Activated T-cell treated with anti-CD3 and anti-CD28 coated beads for 48 hours (primary cell): ENCODE data around the gene CPA5.
"Not testable (repeated sequence)": the region's sequence is repeated elsewhere in the genome, so short reads cannot be mapped to it uniquely, and the experiment has no call there.

Source experiments
- DNase-seq: peaks from one replicate; pipeline ENCODE4 v3.0.0-alpha.2; 2020; ENCODE audit warnings: low read depth

The CPA5 gene

GRCh38 chr7:130359276-130359857 is 14.8 kb downstream of the CPA5 start:
- no peak for DNase-seq

- DNase-seq, result no peak
Measured at GRCh38 chr7:130360518-130360917, 15.9 kb downstream of the CPA5 start.

- DNase-seq, result no peak
Measured at GRCh38 chr7:130361681-130362080, 17.1 kb downstream of the CPA5 start.

GRCh38 chr7:130362251-130362816 is 17.7 kb downstream of the CPA5 start:
- DNase-seq, result no peak

- DNase-seq, result peak; percentile 58
Measured at GRCh38 chr7:130363026-130363847, 18.6 kb downstream of the CPA5 start.

- DNase-seq, result no peak
Measured at GRCh38 chr7:130364451-130364850, 19.8 kb downstream of the CPA5 start.

GRCh38 chr7:130365088-130365487 is 20.5 kb downstream of the CPA5 start:
- no peak for DNase-seq

DNA sequence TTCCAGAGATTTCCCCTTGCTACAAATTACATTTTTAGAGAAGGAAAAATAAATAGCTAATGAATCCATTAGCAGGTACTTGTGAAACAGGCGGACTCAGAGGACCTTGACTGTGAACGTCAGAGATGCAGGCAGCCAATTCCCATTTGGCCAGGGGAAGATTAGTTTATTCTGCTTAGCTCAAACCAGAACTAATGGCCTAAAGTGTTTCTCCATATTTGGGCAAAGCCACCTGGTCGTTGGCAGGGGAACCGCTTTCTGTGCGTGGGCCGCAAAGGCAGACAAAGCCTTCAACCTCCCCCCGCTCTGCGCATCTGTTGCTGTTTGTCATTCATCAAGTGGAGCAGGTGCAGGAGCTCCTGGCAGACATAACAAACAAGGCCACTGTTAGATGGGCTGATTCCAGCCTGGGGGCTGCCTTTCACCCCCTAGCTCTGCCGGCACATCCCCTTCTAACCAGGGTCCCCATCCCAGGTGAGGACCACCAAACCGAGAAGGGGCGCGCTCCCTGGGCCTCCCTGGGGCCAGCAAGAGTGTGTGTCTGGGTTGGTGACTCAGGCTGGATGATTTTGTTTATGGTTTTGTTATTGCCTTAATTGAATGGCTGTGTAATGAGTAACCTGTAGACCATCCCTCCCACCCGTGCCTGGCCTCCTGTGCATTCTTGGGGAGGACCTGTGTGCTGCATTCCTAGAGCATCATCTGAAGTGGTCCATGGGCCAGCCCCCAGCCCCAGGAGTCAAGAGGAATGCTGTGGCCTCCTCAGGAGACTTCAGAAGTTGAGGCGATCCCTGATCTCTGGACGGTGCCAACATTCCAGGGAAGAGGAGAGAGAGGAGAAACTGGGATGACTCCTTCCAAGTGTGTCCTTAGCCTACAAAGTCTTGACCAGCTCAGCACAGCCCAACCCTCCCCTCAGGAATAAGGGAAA is 21.2 kb downstream of the CPA5 start:
- DNase-seq, result no peak

DNA sequence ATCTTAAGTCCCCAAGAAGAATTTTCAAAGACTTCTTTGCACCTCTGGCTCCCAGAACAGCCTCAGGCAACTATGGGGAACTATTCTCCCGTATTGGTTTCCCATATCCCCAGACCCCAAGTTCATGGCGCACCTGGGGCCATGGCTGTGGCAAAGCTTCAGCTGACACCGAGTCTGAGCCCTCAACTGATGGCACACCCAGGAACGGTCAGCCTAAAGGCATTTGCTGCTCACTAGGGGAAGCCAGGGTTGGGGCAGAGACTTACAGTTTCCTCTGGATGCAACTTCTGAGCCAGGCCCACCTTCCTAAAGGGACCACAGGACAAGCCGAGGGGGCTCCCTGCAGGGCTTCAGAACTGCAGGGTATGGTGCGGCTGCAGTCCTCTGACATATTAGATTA is 21.9 kb downstream of the CPA5 start:
- no peak for DNase-seq

DNA sequence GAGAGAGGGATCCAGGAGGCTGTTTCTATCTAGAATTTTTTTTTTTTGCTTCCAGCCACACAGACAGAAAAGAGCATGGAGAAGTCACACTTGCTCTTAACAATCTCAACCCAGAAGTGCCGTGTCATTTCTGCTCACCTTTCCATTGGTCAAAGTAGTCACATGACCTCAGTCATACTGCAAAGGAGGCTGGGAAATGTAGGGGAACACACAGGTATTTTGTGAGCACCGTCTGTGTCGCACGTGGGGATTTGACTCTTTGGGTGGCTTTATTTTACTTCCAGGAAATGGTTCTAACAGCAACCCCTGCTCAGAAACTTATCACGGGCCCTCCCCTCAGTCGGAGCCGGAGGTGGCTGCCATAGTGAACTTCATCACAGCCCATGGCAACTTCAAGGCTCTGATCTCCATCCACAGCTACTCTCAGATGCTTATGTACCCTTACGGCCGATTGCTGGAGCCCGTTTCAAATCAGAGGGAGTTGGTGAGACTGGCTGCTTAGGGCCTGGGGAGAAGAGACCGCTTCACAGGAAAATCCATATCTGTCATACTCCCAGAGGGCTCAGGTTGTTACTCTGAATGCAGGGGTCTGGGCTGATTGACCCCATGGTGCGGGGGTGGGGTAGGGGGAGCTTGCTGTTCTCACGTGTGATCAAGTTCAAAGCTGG is 22.6 kb downstream of the CPA5 start:
- no peak for DNase-seq

DNA sequence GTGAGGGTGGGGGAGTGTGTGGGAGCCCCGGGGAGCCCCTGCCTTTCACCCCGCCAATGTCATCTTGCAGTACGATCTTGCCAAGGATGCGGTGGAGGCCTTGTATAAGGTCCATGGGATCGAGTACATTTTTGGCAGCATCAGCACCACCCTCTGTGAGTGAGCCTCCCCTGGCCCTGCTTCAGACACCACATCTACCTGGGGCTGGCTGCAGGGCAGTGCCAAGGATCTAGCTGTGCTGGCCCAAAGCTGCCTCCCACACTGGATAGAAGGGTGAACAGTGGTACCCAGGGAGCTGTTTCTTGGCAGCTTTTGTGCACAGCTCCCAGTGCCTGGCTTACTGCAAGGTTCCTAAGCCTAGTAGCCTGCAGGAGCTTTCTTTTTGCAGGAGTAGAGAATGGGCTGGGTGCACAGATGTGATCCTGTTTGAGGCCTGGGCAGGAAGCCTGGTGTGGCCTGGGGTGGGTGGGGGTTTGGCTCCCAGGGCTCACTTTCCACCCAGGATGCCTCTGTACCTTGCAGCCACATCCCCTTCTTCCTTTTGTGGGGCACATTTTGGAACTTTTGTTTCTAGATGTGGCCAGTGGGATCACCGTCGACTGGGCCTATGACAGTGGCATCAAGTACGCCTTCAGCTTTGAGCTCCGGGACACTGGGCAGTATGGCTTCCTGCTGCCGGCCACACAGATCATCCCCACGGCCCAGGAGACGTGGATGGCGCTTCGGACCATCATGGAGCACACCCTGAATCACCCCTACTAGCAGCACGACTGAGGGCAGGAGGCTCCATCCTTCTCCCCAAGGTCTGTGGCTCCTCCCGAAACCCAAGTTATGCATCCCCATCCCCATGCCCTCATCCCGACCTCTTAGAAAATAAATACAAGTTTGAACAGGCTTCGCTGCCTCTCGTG is 23.5 kb downstream of the CPA5 start:
- no peak for DNase-seq

GRCh38 chr7:130369110-130369711 is 24.6 kb downstream of the CPA5 start:
- DNase-seq, result no peak

- no peak for DNase-seq
Measured at GRCh38 chr7:130369831-130370550, 25.4 kb downstream of the CPA5 start.

GRCh38 chr7:130371046-130371445 is 26.4 kb downstream of the CPA5 start:
- DNase-seq, result no peak

DNA sequence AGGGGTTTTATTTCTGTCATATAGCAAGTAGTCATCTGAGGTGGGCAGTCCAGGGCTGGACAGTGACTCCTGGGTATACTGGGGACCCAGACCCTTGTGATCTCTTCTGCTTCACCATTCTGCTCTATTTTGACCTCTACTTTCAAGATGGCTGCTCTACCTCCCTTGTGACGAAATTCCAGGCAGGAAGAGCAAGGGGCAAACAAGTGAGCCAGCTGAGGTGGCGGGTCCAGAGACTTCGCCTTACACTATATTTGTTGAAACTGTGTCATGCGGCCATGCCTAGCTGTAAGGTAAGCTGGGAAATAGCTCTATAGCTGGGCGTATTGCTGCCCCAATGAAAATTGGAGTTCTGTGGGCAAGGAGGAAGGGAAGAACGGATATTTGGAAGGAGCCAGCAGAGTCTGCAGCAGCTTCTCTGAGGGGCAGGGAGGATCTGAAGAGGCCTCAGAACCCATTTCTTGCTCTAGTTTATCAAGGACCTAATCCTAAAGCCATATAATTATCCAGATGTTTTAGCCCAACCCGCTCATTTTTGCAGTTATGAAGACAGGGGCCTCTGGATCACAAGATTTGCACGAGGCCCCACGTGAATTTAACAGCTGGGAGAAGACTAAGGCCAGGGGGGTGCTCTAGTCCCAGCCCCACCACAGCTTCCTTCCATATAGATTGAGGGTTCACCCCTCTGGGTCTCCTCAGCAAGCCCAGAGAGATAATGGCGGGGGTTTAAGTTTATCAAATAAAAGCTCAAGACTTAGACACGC is 28.0 kb downstream of the CPA5 start:
- no peak for DNase-seq

DNA sequence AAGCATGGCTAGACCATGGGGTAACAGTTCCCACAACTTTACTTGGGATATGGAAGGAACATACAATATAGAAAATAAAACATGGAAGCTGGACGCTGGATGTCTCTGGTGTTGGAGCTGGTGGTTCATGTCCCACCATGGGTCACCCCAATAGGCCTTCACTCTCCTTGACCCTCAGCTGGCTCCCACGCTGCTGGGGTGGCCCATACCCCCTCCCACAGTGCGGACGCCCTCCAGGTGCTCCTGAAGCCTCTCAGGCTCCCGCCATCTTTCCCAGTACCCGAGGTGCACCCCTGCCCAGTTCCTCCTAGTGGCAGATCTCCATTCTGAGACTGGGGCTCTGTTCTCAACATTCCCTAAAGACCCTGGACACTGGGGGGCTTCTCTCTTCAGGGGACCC is 29.9 kb downstream of the CPA5 start:
- DNase-seq, result no peak

GRCh38 chr7:130376461-130376860 is 31.8 kb downstream of the CPA5 start:
- not testable (repeated sequence) for DNase-seq

DNA sequence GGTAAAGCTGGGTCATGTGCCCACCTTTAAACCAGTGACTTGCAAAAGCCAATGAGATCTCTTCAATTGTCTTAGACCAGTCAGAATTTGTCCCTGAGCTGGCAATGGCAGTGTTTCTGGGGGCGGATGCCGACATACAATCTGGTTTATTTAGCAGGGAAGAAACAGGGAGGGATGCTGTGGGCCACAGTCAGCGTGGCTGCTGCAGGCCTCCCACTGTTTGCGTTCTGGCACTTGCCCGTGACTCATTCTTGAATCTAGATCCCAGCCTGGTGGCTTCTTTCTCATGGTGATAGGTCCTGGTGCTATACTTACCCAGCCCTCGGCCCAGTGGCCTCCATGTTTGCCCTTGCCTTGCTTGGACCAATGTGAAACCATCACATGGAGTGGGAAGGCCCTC is 32.6 kb downstream of the CPA5 start:
- DNase-seq, result no peak

- no peak for DNase-seq
Measured at GRCh38 chr7:130379019-130379418, 34.4 kb downstream of the CPA5 start.
